ENCODE data around the gene WSB1.
A peak's percentile ranks its signal among the peaks of the same experiment; 100 is the strongest.

The WSB1 gene

DNA sequence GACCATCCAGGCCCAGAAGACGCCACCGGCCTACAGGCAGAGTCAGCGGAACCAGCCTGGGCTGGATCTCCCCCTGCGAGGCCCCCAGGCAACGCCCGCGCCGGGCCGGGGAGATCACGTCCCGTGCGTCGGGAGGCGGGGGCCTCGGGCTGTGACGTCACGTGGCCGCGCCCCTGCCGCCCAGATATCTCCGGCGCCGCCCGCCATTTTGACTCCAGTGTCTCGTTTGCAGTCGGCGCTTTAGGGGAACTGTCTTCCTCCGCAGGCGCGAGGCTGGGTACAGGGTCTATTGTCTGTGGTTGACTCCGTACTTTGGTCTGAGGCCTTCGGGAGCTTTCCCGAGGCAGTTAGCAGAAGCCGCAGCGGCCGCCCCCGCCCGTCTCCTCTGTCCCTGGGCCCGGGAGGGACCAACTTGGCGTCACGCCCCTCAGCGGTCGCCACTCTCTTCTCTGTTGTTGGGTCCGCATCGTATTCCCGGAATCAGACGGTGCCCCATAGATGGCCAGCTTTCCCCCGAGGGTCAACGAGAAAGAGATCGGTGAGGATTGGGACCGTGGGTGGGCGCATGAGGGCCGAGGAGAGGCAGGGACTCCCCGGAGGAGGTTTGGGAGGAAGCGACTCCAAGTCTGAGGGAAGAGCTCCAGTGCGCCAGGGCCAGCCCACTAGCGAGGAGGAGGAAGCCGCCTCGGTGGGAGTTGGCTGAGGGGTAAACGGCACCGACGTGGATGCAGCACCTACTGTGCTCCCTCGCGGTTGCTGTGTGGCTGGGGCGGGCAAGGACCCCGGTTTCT, at the start of gene WSB1:
WSB1 (plus strand) TSS at position 217 of the 791 bp plus-strand sequence; CDS start at position 499, 282 bp downstream.
- peak; percentile 8 for TF ChIP-seq CTCF (IDR thresholded peaks at IDR 0.05; ENCODE audit: borderline replicate concordance, control extremely low read depth, extremely low read depth, insufficient read depth, missing control alignments)
- DNase-seq (ENCODE audit: low spot score): peak; percentile 97
- in situ Hi-C loops (cut with MboI; ENCODE audit: low sequenced_read_pairs, unreplicated experiment): loop anchor here (25.0 kb wide), 1 partner anchor 168 kb away; the partner anchor contains the start of gene KSR1

DNA sequence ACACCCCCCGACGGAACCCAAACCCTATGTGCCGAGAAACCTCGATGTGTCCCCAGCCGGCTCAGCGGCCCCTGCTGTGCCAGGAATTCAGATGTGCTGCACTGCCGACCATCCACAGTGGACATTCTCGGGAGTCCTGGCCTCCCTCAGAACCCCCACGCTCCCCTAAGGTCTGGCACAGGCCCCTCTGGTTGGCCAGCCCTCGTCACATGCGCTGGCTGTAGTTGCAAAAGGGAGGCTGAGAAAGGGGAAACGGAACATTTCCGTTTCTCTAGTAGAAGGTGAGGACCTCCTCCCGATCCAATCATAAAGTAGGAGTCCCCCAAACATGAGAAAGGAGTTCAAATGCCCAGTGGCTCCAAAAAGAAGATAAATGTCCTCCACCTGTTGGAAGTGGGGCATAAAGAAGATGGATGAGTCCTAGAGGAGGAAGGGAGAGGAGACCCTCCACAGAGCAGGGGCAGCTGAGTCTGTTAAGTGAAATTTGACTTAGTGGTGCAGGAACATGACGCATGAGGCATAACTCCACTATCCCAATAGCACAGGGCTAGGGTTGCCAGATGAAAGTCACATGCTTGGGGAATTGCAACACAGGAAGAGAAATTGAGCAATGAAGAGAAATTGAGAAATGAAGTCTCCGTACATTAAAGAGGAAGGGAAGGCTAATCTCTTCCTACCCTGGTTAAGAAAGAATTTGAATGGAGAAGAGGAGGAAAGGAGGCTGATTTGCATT, 49.3 kb upstream of the WSB1 start:
- in situ Hi-C loops (cut with MboI; ENCODE audit: low sequenced_read_pairs, unreplicated experiment): loop anchor here (10.0 kb wide), 1 partner anchor 90 kb away; no protein-coding TSS in a partner anchor
- no peak for TF ChIP-seq CTCF (IDR thresholded peaks at IDR 0.05; ENCODE audit: borderline replicate concordance, control extremely low read depth, extremely low read depth, insufficient read depth, missing control alignments)
- no peak for DNase-seq (ENCODE audit: low spot score)

DNA sequence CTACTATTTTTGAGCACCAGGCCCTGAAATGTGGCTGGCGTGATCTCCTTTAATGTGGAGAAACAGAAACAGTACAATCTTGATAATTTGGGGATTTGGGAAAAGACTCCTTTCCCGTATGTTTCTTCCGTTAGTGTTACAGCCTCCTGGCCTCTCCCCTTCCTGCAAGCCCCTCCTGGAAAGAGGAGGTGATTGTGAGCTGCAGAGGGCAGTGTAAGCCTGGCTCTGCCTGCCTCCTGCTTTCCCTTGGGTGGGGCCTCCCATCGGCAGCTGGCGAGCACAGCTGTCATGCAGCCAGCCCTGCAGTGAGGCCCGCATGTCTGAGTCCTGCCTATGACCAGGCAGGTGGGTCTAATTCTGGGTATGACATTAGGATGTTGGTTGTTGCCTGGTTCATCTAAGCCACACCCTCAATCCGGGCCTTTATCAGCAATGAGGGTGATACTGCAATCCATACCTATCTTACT, 48.7 kb upstream of the WSB1 start:
- peak; percentile 75 for TF ChIP-seq CTCF (IDR thresholded peaks at IDR 0.05; ENCODE audit: borderline replicate concordance, control extremely low read depth, extremely low read depth, insufficient read depth, missing control alignments)
- in situ Hi-C loops (cut with MboI; ENCODE audit: low sequenced_read_pairs, unreplicated experiment): loop anchor here (10.0 kb wide), 1 partner anchor 90 kb away; no protein-coding TSS in a partner anchor
- DNase-seq (ENCODE audit: low spot score): peak; percentile 81

- no peak for TF ChIP-seq CTCF (IDR thresholded peaks at IDR 0.05; ENCODE audit: borderline replicate concordance, control extremely low read depth, extremely low read depth, insufficient read depth, missing control alignments)
- no peak for DNase-seq (ENCODE audit: low spot score)
- in situ Hi-C loops (cut with MboI; ENCODE audit: low sequenced_read_pairs, unreplicated experiment): loop anchor here (10.0 kb wide), 1 partner anchor 88 kb away; no protein-coding TSS in a partner anchor
These were observed 47.4 kb upstream of the WSB1 start for GRCh38 chr17:27246537-27246936.

DNA sequence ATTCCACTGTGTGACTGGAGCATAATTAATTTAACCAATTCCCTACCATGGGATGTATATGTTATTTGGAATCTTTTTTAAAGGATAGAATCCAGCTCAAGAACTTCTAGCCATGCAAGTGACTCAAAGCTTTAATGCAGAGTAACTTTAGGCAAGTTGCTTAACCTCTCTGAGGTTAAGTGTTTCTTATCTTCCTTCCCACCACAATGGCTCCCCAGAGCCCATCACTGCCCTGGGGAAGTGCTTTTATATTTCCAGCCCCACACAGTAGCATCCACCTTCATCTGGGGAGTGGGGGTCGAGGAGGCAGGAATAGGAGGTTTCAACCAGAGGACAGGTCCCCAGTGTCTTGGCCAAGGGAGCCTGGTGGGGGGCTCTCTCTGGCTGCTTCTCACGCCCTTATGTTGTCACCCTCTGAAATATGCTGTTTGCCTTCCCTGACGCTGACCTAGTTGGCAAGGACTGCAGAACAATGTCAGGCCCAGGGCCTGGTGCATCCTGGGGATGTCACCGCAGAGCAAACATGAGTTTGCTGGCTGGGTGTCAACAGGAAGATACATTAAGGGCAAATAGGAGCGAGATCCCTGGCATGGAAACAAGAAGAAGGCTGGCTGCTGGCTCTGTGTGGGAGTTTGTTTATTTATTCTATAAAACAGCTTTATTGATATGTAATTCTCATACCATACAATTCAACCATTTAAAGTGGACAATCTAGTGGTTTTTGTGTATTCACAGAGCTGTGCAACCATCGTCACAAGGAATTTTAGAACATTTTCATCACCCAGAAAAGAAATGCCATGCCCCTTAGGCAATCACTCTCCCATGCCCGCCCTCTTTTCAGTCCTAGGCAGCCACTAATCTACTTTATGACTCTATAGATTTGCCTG, 46.6 kb upstream of the WSB1 start:
- in situ Hi-C loops (cut with MboI; ENCODE audit: low sequenced_read_pairs, unreplicated experiment): loop anchor here (10.0 kb wide), 1 partner anchor 87 kb away; no protein-coding TSS in a partner anchor
- no peak for DNase-seq (ENCODE audit: low spot score)
- no peak for TF ChIP-seq CTCF (IDR thresholded peaks at IDR 0.05; ENCODE audit: borderline replicate concordance, control extremely low read depth, extremely low read depth, insufficient read depth, missing control alignments)
